Astrocyte of the spinal cord (primary cell): ENCODE measurements around the gene CRYGN.

Source experiments
- DNase-seq: peaks from one replicate; pipeline ENCODE4 v3.0.0; 2011; ENCODE audit warnings: low read depth, low spot score
- H3K4me3 ChIP-seq: 2 replicates; pipeline ENCODE4 v1.5.1; 2011; ENCODE audit warnings: low read depth, mild to moderate bottlenecking, low read length, moderate library complexity
- in situ Hi-C: cut with HindIII; loops from 2 replicates; pipeline ENCODE4 v1.10.0; 2017; ENCODE audit warnings: low sequenced_read_pairs
- TF ChIP-seq, protein P1 (sequence below): IDR thresholded peaks from 2 replicates; pipeline ENCODE4 v1.5.1; 2012; ENCODE audit warnings: low read depth, mild to moderate bottlenecking, low read length, inconsistent platforms

The CRYGN gene

DNA sequence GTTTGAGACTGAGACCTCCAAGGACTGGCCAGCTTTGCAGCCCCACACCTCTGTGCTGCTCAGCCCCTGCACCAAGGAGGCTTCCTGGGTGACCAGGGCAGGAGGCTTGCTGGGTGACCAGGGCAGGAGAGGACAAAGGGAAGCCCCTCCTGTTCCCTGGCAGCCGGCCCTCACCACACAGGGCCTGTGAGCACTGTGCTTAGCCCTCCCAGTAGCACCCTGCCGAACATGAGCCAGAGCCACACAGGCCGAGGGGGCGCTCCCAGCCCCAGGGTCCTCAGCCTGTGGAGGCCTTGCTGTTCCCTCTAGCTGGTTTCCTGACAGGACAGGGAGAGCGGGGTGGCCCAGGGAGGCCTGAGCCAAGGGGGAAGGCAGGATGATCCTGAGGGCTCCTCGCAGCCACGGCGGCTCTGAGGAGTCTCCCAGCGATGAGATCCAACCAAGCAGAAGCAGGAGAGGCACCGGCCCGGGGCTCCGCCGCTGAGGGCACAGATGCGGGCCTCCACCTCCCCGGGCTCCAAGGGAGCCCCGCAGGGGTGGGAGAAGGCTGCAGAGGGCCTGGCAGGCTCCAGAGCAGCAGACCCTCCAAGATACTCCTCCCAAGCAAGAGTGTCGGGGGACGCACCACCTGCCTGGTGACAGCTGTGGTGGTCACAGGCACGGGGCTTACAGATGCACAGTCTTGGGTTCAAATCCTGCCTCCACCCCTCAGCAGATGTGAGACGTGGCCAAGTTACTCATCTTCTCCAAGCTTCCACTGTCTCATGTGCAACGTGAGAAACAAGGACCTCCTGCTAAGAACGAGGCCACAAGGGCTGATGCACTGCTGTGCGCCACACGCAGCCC is 52.6 kb downstream of the CRYGN start:
- no peak overlapping the region for H3K4me3 ChIP-seq
- TF ChIP-seq, protein P1, sequence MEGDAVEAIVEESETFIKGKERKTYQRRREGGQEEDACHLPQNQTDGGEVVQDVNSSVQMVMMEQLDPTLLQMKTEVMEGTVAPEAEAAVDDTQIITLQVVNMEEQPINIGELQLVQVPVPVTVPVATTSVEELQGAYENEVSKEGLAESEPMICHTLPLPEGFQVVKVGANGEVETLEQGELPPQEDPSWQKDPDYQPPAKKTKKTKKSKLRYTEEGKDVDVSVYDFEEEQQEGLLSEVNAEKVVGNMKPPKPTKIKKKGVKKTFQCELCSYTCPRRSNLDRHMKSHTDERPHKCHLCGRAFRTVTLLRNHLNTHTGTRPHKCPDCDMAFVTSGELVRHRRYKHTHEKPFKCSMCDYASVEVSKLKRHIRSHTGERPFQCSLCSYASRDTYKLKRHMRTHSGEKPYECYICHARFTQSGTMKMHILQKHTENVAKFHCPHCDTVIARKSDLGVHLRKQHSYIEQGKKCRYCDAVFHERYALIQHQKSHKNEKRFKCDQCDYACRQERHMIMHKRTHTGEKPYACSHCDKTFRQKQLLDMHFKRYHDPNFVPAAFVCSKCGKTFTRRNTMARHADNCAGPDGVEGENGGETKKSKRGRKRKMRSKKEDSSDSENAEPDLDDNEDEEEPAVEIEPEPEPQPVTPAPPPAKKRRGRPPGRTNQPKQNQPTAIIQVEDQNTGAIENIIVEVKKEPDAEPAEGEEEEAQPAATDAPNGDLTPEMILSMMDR = no peak
- no peak for DNase-seq
- in situ Hi-C loops = no loop called here

DNA sequence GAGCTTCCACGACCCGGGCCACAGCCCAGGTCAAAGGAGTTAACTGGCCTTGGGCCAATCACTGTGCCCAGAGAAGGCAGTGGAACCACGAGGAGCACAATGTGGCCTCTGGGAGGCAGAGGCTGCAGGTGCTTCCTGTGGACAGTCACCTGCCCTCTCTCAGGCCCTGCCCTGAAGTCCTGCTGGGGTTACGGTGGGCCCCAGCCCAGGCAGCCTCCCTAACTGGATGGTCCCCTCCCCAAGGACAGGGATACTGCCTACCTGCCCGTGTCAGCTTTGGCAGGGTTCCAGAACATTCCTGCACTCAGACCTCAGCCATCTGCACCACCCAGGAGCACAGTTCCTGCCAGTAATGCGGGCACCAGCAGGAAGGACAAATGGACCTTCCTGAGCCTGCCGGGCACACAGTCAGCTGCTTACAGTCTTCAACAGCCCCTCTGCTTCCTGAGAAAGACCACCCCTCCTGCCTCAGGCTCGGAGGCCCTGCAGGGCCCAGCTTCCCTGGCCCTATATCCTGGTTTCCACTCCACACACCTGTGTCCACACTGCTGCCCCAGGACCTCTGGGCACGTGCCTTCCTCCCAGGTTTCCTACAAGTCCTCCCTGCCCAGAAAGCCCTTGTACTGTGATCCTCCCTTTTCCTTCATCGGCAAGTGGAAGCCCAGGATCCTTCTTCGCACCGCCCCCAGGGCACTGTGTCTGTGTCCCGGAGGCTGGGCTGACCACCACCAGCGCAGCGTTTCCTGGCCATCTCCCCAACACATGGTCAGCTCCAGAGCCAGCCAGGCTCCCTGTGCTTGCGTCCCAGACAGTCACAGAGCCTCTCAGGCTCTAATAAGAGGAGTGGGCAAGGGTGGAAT is 53.4 kb downstream of the CRYGN start:
- TF ChIP-seq, protein P1 = no peak
- H3K4me3 ChIP-seq = no peak overlapping the region
- no peak for DNase-seq
- in situ Hi-C loops = no loop called here

DNA sequence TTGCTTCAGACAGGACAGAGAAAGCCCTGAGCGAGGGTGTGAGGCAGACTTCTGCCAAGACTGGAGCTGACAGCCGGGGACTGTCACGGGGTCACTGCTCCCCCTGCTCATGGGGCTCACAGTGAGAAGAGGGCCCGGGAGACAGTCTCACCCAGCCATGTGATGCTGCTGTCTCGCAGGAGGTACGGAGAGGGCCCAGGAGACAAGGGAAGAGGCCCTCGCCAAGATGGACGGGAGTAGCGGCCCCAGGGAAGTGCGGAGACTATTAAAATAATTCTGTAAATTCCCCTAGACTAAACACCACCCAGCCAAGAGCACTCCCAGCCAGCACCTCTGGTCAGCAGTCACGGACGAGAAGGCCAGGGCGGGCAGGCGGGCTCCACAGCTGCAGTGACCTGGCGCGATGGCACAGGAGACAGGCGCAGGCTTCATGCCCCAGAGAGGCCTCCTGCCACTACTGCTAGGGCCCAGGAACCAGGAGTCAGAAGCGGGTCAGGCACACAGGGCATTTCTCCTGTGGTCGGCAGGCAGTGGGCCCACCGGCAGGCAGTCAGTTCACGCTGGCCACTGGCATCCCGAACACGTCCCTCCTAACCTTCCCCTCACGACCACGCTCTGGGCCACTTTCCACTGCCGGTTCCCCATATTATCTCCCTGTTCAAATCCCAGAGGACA is 54.2 kb downstream of the CRYGN start:
- in situ Hi-C loops = no loop called here
- DNase-seq = no peak
- no peak overlapping the region for H3K4me3 ChIP-seq
- TF ChIP-seq, protein P1 = no peak

DNA sequence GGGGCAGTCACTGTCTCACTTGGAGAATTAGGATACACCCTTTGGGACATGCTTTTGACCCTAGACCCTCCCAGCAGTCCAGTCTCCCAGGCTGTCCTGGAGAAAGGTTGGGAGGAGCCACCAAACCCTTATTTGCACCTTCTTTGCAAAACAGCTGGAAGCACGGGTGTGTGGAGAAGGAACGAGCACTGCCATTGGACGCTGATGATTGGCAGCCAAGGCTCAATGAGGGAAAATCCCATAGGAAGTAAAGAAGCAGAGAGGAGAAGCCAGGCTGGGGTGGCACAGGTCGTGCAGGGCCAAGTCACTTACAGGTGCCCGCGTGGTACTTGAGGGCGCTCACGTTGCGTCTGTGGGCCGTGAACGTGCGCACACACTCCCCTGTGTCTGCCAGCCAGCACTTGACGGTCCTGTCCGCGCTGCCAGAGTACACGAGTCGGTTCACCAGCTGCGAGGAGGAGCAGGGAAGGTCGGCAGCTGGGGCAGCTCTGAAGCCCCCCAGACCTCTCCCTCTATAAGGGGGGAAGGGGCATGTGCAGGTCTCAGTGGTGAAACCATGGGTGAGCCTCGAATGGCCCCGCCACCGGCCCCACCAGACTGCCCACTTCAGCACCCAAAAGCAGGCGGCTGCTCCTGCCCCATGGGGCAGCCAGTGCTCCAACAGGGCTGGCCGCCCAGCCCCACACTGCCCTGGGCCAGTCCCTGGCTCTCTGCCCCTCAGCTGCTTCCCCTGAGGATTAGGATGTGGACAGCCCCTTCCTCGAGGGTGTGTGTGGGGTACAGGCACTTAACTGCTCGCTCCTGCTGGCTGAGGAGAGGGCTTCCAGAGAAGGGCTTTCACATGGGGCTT is 54.9 kb downstream of the CRYGN start:
- H3K4me3 ChIP-seq = no peak overlapping the region
- TF ChIP-seq, protein P1 = no peak
- no peak for DNase-seq
- in situ Hi-C loops = no loop called here

DNA sequence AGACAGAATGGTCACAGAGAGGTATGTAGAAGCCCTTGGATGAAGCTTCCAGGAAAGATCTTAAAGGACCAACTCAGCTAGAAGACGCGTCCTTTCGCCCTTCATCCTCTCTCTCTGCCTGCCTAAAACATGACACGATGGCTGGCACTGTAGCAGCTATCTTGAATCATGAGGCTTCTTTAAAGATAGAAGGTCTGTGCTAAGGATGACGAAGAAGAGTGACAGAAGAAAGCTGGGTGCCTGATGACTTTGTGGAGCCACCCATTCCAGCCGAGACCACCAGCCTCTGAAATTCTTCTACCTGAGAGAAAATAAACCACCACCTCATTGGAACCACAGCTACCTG is 55.6 kb downstream of the CRYGN start:
- TF ChIP-seq, protein P1 = no peak
- in situ Hi-C loops = no loop called here
- no peak for DNase-seq
- no peak overlapping the region for H3K4me3 ChIP-seq
